Parathyroid adenoma (tissue), 2 donors: ENCODE measurements around the gene SOX30.

Experiments used
- H2AFZ ChIP-seq: fragments of 300-600 bp; sonication (generic); one replicate; pipeline ENCODE4 v1.7.0; 2017; ENCODE audit warnings: antibody characterized with exemption, mild to moderate bottlenecking
- H3K27ac ChIP-seq: fragments of 300-600 bp; sonication (generic); one replicate; pipeline ENCODE4 v1.7.0; 2017
- H3K27me3 ChIP-seq: fragments of 300-600 bp; sonication (generic); one replicate; pipeline ENCODE4 v1.7.0; 2017; ENCODE audit warnings: low read length; ENCODE audit not compliant: control insufficient read depth, insufficient read depth
- H3K36me3 ChIP-seq: fragments of 300-600 bp; sonication (generic); one replicate; pipeline ENCODE4 v1.7.0; 2017; ENCODE audit warnings: low read length; ENCODE audit not compliant: control insufficient read depth, insufficient read depth
- H3K4me1 ChIP-seq: fragments of 300-600 bp; sonication (generic); one replicate; pipeline ENCODE4 v1.7.0; 2017; ENCODE audit warnings: control low read depth
- H3K4me2 ChIP-seq: fragments of 300-600 bp; sonication (generic); one replicate; pipeline ENCODE4 v1.7.0; 2017; ENCODE audit warnings: low read length
- H3K4me3 ChIP-seq: fragments of 300-600 bp; sonication (generic); one replicate; pipeline ENCODE4 v1.7.0; 2017; ENCODE audit warnings: low read depth, low read length
- H3K79me2 ChIP-seq: fragments of 300-600 bp; sonication (generic); one replicate; pipeline ENCODE4 v1.7.0; 2017; ENCODE audit warnings: control low read depth
- H3K9ac ChIP-seq: fragments of 300-600 bp; sonication (generic); one replicate; pipeline ENCODE4 v1.7.0; 2017; ENCODE audit warnings: mild to moderate bottlenecking
- H3K9me3 ChIP-seq: fragments of 300-600 bp; sonication (generic); one replicate; pipeline ENCODE4 v1.7.0; 2017; ENCODE audit warnings: low read length; ENCODE audit not compliant: control insufficient read depth
- CTCF ChIP-seq: fragments of 300-600 bp; sonication (generic); IDR thresholded peaks from one replicate; pipeline ENCODE4 v1.7.0; 2017; ENCODE audit warnings: antibody characterized with exemption, mild to moderate bottlenecking
- donor health status: primary hyperparathyroidism.

The SOX30 gene

GRCh38 chr5:157670662-157671591, 18.7 kb upstream of the SOX30 start, which contains the start of gene C5orf52:
Gene C5orf52 (plus strand): TSS chr5:157671533. CDS start chr5:157671615, 82 bp downstream.
- TF ChIP-seq CTCF, result no peak
- Histone ChIP-seq H3K4me2 (peak within 1 kb of the TSS; percentile 68), H3K36me3 (no peaks in the 10 kb centered on the region), H3K9ac (no peak within 1 kb of the TSS), H2AFZ (peak within 1 kb of the TSS; percentile 68), H3K9me3 (no peaks in the 10 kb centered on the region), H3K79me2 (no peaks in the 10 kb centered on the region), H3K4me1 (peaks cover 3% of the 10 kb centered on the region), H3K27me3 (no peaks in the 10 kb centered on the region), H3K27ac (no peak within 1 kb of the TSS), H3K4me3 (peak within 1 kb of the TSS; percentile 45)

- Histone ChIP-seq H3K4me1 (peaks cover 3% of the 10 kb centered on the region), H3K27me3 (no peaks in the 10 kb centered on the region), H3K9me3 (no peaks in the 10 kb centered on the region), H3K9ac (no peak overlapping the region), H3K79me2 (no peaks in the 10 kb centered on the region), H2AFZ (no peak overlapping the region), H3K4me2 (no peak overlapping the region), H3K36me3 (no peaks in the 10 kb centered on the region), H3K27ac (no peak overlapping the region), H3K4me3 (no peak overlapping the region)
- no peak for TF ChIP-seq CTCF
Measured at GRCh38 chr5:157669701-157670097, 17.5 kb upstream of the SOX30 start.

- Histone ChIP-seq H3K36me3 (no peaks in the 10 kb centered on the region), H3K4me1 (peaks cover 3% of the 10 kb centered on the region), H3K9me3 (no peaks in the 10 kb centered on the region), H2AFZ (no peak overlapping the region), H3K27ac (no peak overlapping the region), H3K79me2 (no peaks in the 10 kb centered on the region), H3K9ac (no peak overlapping the region), H3K4me3 (no peak overlapping the region), H3K27me3 (no peaks in the 10 kb centered on the region), H3K4me2 (no peak overlapping the region)
- TF ChIP-seq CTCF, result no peak
Measured at GRCh38 chr5:157668356-157668755, 16.1 kb upstream of the SOX30 start.

- Histone ChIP-seq H3K9ac (no peak overlapping the region), H3K4me3 (no peak overlapping the region), H2AFZ (no peak overlapping the region), H3K79me2 (no peaks in the 10 kb centered on the region), H3K27me3 (no peaks in the 10 kb centered on the region), H3K4me1 (peaks cover under 1% of the 10 kb centered on the region), H3K27ac (no peak overlapping the region), H3K36me3 (no peaks in the 10 kb centered on the region), H3K9me3 (no peaks in the 10 kb centered on the region), H3K4me2 (no peak overlapping the region)
- TF ChIP-seq CTCF, result no peak
Measured at GRCh38 chr5:157665467-157666070, 13.3 kb upstream of the SOX30 start.
